Tongue (tissue), 2 donors: Measurements from ENCODE around the gene RNF11. TPM values are rescaled to one million over a fixed set of nuclear protein-coding genes. Genes with fewer than 3 reads are reported as not detected.

Experiments
- DNase-seq: peaks from one replicate; pipeline ENCODE4 v3.0.0-alpha.2; 2015
- total RNA-seq: library from RNA; depleted of rRNA; stranded (reverse); fragments of >200 nt; gene quantifications from one replicate; pipeline ENCODE4 v1.2.3, GENCODE V29; 2014

Gene RNF11
- total RNA-seq, 1 donor from 2014 or later: 91.6 TPM

GRCh38 chr1:51265618-51266017 lies 29.5 kb downstream of the RNF11 start:
- DNase-seq: no peak

- DNase-seq: no peak
These were observed 30.1 kb downstream of the RNF11 start for GRCh38 chr1:51266181-51266580.

GRCh38 chr1:51266791-51267190 lies 30.7 kb downstream of the RNF11 start:
- no peak for DNase-seq

- no peak for DNase-seq
These were observed 32.6 kb downstream of the RNF11 start for GRCh38 chr1:51268634-51269033.

- DNase-seq: no peak
These were observed 34.7 kb downstream of the RNF11 start for GRCh38 chr1:51270751-51271150.

- DNase-seq: no peak
These were observed 36.8 kb downstream of the RNF11 start for GRCh38 chr1:51272916-51273315.

- DNase-seq: no peak
These were observed 38.6 kb downstream of the RNF11 start for GRCh38 chr1:51274676-51275075.

GRCh38 chr1:51276286-51276685 lies 40.2 kb downstream of the RNF11 start:
- DNase-seq: no peak

- DNase-seq: no peak
These were observed 44.4 kb downstream of the RNF11 start for GRCh38 chr1:51280321-51280978.

- DNase-seq: no peak
These were observed 45.7 kb downstream of the RNF11 start for GRCh38 chr1:51281807-51282206.

- DNase-seq: no peak
These were observed 46.5 kb downstream of the RNF11 start for GRCh38 chr1:51282605-51283004.

- DNase-seq: no peak
These were observed 47.9 kb downstream of the RNF11 start for GRCh38 chr1:51283979-51284378.

- peak; percentile 66 for DNase-seq
These were observed 48.4 kb downstream of the RNF11 start for GRCh38 chr1:51284487-51284954.

GRCh38 chr1:51285055-51285454 lies 49.0 kb downstream of the RNF11 start:
- DNase-seq: no peak

GRCh38 chr1:51287966-51288365 lies 51.9 kb downstream of the RNF11 start:
- DNase-seq: peak; percentile 11

GRCh38 chr1:51288578-51288977 lies 52.5 kb downstream of the RNF11 start:
- no peak for DNase-seq

GRCh38 chr1:51289676-51290488 lies 53.8 kb downstream of the RNF11 start:
- no peak for DNase-seq

- no peak for DNase-seq
These were observed 54.4 kb downstream of the RNF11 start for GRCh38 chr1:51290489-51290847.

- DNase-seq: no peak
These were observed 57.9 kb downstream of the RNF11 start for GRCh38 chr1:51293898-51294515.

- peak; percentile 54 for DNase-seq
These were observed 58.6 kb downstream of the RNF11 start for GRCh38 chr1:51294566-51295184.

GRCh38 chr1:51295926-51296325 lies 59.9 kb downstream of the RNF11 start:
- no peak for DNase-seq

- peak; percentile 92 for DNase-seq
These were observed 60.6 kb downstream of the RNF11 start for GRCh38 chr1:51296383-51297357.
